H9 (cell line): ENCODE measurements around the gene SMIM32. TPM values are rescaled to one million over a fixed set of nuclear protein-coding genes. Genes with fewer than 3 reads are reported as not detected.

Source experiments
- DNase-seq: peaks from one replicate; pipeline ENCODE4 v3.0.0-alpha.2; 2017
- H2AFZ ChIP-seq: one replicate; pipeline ENCODE4 v1.6.1; 2013; ENCODE audit warnings: mild to moderate bottlenecking, low read length, control low read depth, moderate library complexity
- H2AK5ac ChIP-seq: 2 replicates; pipeline ENCODE4 v1.6.1; 2013; ENCODE audit warnings: low read length, control low read depth, mixed read lengths; ENCODE audit not compliant: insufficient read length
- H2BK120ac ChIP-seq: one replicate; pipeline ENCODE4 v1.6.1; 2013; ENCODE audit warnings: low read depth, mild to moderate bottlenecking, low read length, control low read depth, inconsistent platforms; ENCODE audit not compliant: poor library complexity, severe bottlenecking
- H2BK12ac ChIP-seq: 2 replicates; pipeline ENCODE4 v1.6.1; 2013; ENCODE audit warnings: low read length, control low read depth, mixed read lengths, low read depth; ENCODE audit not compliant: insufficient read length
- H2BK15ac ChIP-seq: 2 replicates; pipeline ENCODE4 v1.6.1; 2013; ENCODE audit warnings: low read depth, low read length, control low read depth
- H2BK20ac ChIP-seq: one replicate; pipeline ENCODE4 v1.6.1; 2013; ENCODE audit warnings: low read depth, mild to moderate bottlenecking, low read length, control low read depth, inconsistent platforms; ENCODE audit not compliant: poor library complexity, severe bottlenecking
- H2BK5ac ChIP-seq: 2 replicates; pipeline ENCODE4 v1.6.1; 2013; ENCODE audit warnings: low read length, control low read depth, mixed read lengths; ENCODE audit not compliant: insufficient read length
- H3K14ac ChIP-seq: 2 replicates; pipeline ENCODE4 v1.6.1; 2013; ENCODE audit warnings: low read length, control low read depth; ENCODE audit not compliant: insufficient read depth
- H3K18ac ChIP-seq: 2 replicates; pipeline ENCODE4 v1.6.1; 2013; ENCODE audit warnings: low read depth, mild to moderate bottlenecking, mixed read lengths, low read length, control low read depth; ENCODE audit not compliant: insufficient read length
- H3K23ac ChIP-seq: 2 replicates; pipeline ENCODE4 v1.6.1; 2013; ENCODE audit warnings: low read length, control low read depth, mixed read lengths, low read depth; ENCODE audit not compliant: insufficient read length
- H3K23me2 ChIP-seq: 2 replicates; pipeline ENCODE4 v1.6.1; 2013; ENCODE audit warnings: low read depth, mild to moderate bottlenecking, mixed read lengths, low read length, control low read depth; ENCODE audit not compliant: insufficient read length, poor library complexity, severe bottlenecking
- H3K27ac ChIP-seq: 2 replicates; pipeline ENCODE4 v1.5.1; 2013; ENCODE audit warnings: low read length, control low read depth, mixed read lengths, low read depth; ENCODE audit not compliant: insufficient read length
- H3K27me3 ChIP-seq: 2 replicates; pipeline ENCODE4 v1.6.1; 2013; ENCODE audit warnings: low read length, control low read depth, inconsistent platforms; ENCODE audit not compliant: insufficient read depth
- H3K4ac ChIP-seq: 2 replicates; pipeline ENCODE4 v1.6.1; 2013; ENCODE audit warnings: low read depth, mild to moderate bottlenecking, control low read depth, inconsistent platforms, low read length, moderate library complexity
- H3K4me1 ChIP-seq: 2 replicates; pipeline ENCODE4 v1.6.1; 2013; ENCODE audit warnings: low read length, control low read depth, inconsistent platforms; ENCODE audit not compliant: insufficient read depth
- H3K4me2 ChIP-seq: 2 replicates; pipeline ENCODE4 v1.6.1; 2013; ENCODE audit warnings: low read length, control low read depth, mixed read lengths; ENCODE audit not compliant: insufficient read length, insufficient read depth
- H3K56ac ChIP-seq: 2 replicates; pipeline ENCODE4 v1.6.1; 2013; ENCODE audit warnings: low read depth, mild to moderate bottlenecking, mixed read lengths, low read length, control low read depth; ENCODE audit not compliant: insufficient read length
- H3K79me1 ChIP-seq: 2 replicates; pipeline ENCODE4 v1.6.1; 2013; ENCODE audit warnings: low read depth, mild to moderate bottlenecking, moderate library complexity, low read length, control low read depth, inconsistent platforms; ENCODE audit not compliant: insufficient read depth, poor library complexity, severe bottlenecking
- H3K79me2 ChIP-seq: 2 replicates; pipeline ENCODE4 v1.6.1; 2013; ENCODE audit warnings: low read length, control low read depth, inconsistent platforms; ENCODE audit not compliant: insufficient read depth
- H3K9ac ChIP-seq: 2 replicates; pipeline ENCODE4 v1.6.1; 2013; ENCODE audit warnings: low read length, control low read depth, mixed read lengths; ENCODE audit not compliant: insufficient read length; ENCODE audit errors: extremely low read depth
- H3K9me3 ChIP-seq: one replicate; pipeline ENCODE4 v1.6.1; 2013; ENCODE audit warnings: low read depth, low read length, inconsistent platforms; ENCODE audit not compliant: control insufficient read depth
- H3T11ph ChIP-seq: one replicate; pipeline ENCODE4 v1.6.1; 2013; ENCODE audit warnings: mild to moderate bottlenecking, low read length, control low read depth, inconsistent platforms
- H4K20me1 ChIP-seq: one replicate; pipeline ENCODE4 v1.6.1; 2013; ENCODE audit not compliant: control insufficient read depth, insufficient read length, insufficient read depth
- H4K5ac ChIP-seq: 2 replicates; pipeline ENCODE4 v1.6.1; 2013; ENCODE audit warnings: low read depth, mild to moderate bottlenecking, mixed read lengths, low read length, control low read depth; ENCODE audit not compliant: insufficient read length
- H4K8ac ChIP-seq: replicated peaks from 2 replicates; pipeline ENCODE4 v1.6.1; 2013; ENCODE audit warnings: low read length, control low read depth, mixed read lengths, low read depth; ENCODE audit not compliant: insufficient read length
- H4K91ac ChIP-seq: 2 replicates; pipeline ENCODE4 v1.6.1; 2013; ENCODE audit warnings: low read depth, mild to moderate bottlenecking, moderate library complexity, mixed read lengths, low read length, control low read depth; ENCODE audit not compliant: insufficient read length
- H3K27ac Mint-ChIP-seq, 3 experiments: 2 replicates in 2 of 3; 3 replicates in 1 of 3; pipeline ENCODE4 v1.8.0; 2020 to 2021; ENCODE audit warnings: mixed read lengths in 3 of 3, mild to moderate bottlenecking in 1 of 3, moderate library complexity in 1 of 3
- H3K27me3 Mint-ChIP-seq: 2 replicates; pipeline ENCODE4 v1.8.0; 2021; ENCODE audit warnings: low read depth, mild to moderate bottlenecking, moderate library complexity, mixed read lengths
- H3K36me3 Mint-ChIP-seq, 3 experiments: 2 replicates in 2 of 3; 3 replicates in 1 of 3; pipeline ENCODE4 v1.8.0; 2020 to 2021; ENCODE audit warnings: low read depth in 3 of 3, mixed read lengths in 3 of 3; ENCODE audit not compliant: insufficient read depth in 1 of 3
- H3K4me1 Mint-ChIP-seq, 2 experiments: 2 replicates each; pipeline ENCODE4 v1.8.0; 2020; ENCODE audit warnings: mixed read lengths in 2 of 2
- H3K4me3 Mint-ChIP-seq, 2 experiments: 2 replicates in 1 of 2; 3 replicates in 1 of 2; pipeline ENCODE4 v1.8.0; 2020 to 2021; ENCODE audit warnings: mild to moderate bottlenecking in 2 of 2, mixed read lengths in 2 of 2, moderate library complexity in 1 of 2
- H3K9me3 Mint-ChIP-seq, 2 experiments: 2 replicates in 1 of 2; 3 replicates in 1 of 2; pipeline ENCODE4 v1.8.0; 2020; ENCODE audit warnings: mild to moderate bottlenecking in 2 of 2, mixed read lengths in 2 of 2, moderate library complexity in 1 of 2
- CTCF ChIP-seq: fragments of 200-600 bp; sonication (generic); conservative IDR thresholded peaks from 3 replicates; pipeline ENCODE4 v1.8.0; 2021; ENCODE audit warnings: antibody characterized with exemption, mild to moderate bottlenecking
- WGBS: extraction: QIAGEN DNeasy Blood & Tissue Kit; methylation state at CpG from one replicate; pipeline ENCODE4 v1.1.7; 2013; ENCODE audit warnings: missing lambda C conversion rate, low lambda C conversion rate, mixed read lengths; ENCODE audit not compliant: insufficient read length; ENCODE audit errors: extremely low coverage; 5-methylcytosine and 5-hydroxymethylcytosine counted together
- total RNA-seq: library from RNA; stranded (reverse); gene quantifications from 2 replicates; pipeline ENCODE4 v1.2.1, GENCODE V29; 2021

SMIM32 gene
- total RNA-seq, 1 experiment from 2014 or later: not detected

GRCh38 chr5:136211282-136212040 is 18.5 kb upstream of the SMIM32 start:
- H3K79me2 ChIP-seq: no peaks in the 10 kb centered on the region
- no peak overlapping the region for H3K27ac Mint-ChIP-seq
- H3K14ac ChIP-seq: no peak overlapping the region
- H3K27me3 ChIP-seq: peaks cover 6% of the 10 kb centered on the region; the same call in 1 of the 2 replicates
- no peak overlapping the region for H4K91ac ChIP-seq
- H4K5ac ChIP-seq: no peak overlapping the region
- peaks cover 16 to 18% of the 10 kb centered on the region in 2 experiments for H3K4me1 Mint-ChIP-seq
- WGBS: no CpG with 5 or more reads among the region's 10 CpGs
- no peak overlapping the region for H2AK5ac ChIP-seq
- H3K23me2 ChIP-seq: no peaks in the 10 kb centered on the region
- H3K9me3 Mint-ChIP-seq: no peaks in the 10 kb centered on the region; a peak in 2 of 5 replicates
- H3K18ac ChIP-seq: no peak overlapping the region
- no peak overlapping the region; a peak in 1 of 5 replicates for H3K4me3 Mint-ChIP-seq
- DNase-seq: no peak
- H2BK12ac ChIP-seq: no peak overlapping the region
- no peak overlapping the region for H2AFZ ChIP-seq
- no peak overlapping the region for H3K4me2 ChIP-seq
- no peak overlapping the region for H3K9ac ChIP-seq
- H3K27me3 Mint-ChIP-seq: peaks cover 75% of the 10 kb centered on the region
- H2BK20ac ChIP-seq: no peak overlapping the region
- TF ChIP-seq CTCF: no peak
- no peaks in the 10 kb centered on the region for H4K20me1 ChIP-seq
- no peak overlapping the region for H3K27ac ChIP-seq
- H2BK15ac ChIP-seq: no peak overlapping the region
- H3K36me3 Mint-ChIP-seq: no peaks in the 10 kb centered on the region
- H3K9me3 ChIP-seq: no peaks in the 10 kb centered on the region
- H2BK120ac ChIP-seq: no peak overlapping the region
- no peaks in the 10 kb centered on the region for H3K79me1 ChIP-seq
- H4K8ac ChIP-seq: no peak overlapping the region
- no peak overlapping the region for H3K23ac ChIP-seq
- H3K4me1 ChIP-seq: no peaks in the 10 kb centered on the region
- no peak overlapping the region for H3T11ph ChIP-seq
- H3K4ac ChIP-seq: no peak overlapping the region
- no peak overlapping the region for H2BK5ac ChIP-seq
- no peak overlapping the region for H3K56ac ChIP-seq
